GM19193 (cell line): ENCODE data around the gene AQP6.

Experiments used
- POLR2A ChIP-seq: IDR thresholded peaks from 4 replicates; pipeline ENCODE4 v1.6.1; 2011; ENCODE audit not compliant: insufficient read depth, insufficient read length; ENCODE audit errors: extremely low read depth

The AQP6 gene

GRCh38 chr12:49969651-49970429 lies 2.9 kb upstream of the AQP6 start:
- no peak for TF ChIP-seq POLR2A

GRCh38 chr12:49970658-49971057 lies 2.1 kb upstream of the AQP6 start:
- TF ChIP-seq POLR2A: no peak

GRCh38 chr12:49971141-49971540 lies 1.6 kb upstream of the AQP6 start:
- no peak for TF ChIP-seq POLR2A

GRCh38 chr12:49972129-49972528 lies 618 bp upstream of the AQP6 start:
- no peak for TF ChIP-seq POLR2A

- TF ChIP-seq POLR2A: no peak
Observed at GRCh38 chr12:49973361-49973830, 649 bp downstream of the AQP6 start.

- TF ChIP-seq POLR2A: no peak
Observed at GRCh38 chr12:49974231-49974675, 1.5 kb downstream of the AQP6 start.

GRCh38 chr12:49974677-49975317 lies 2.0 kb downstream of the AQP6 start:
- TF ChIP-seq POLR2A: no peak

- TF ChIP-seq POLR2A: no peak
Observed at GRCh38 chr12:49975318-49975761, 2.6 kb downstream of the AQP6 start.

- TF ChIP-seq POLR2A: no peak
Observed at GRCh38 chr12:49976557-49976956, 3.8 kb downstream of the AQP6 start.

- TF ChIP-seq POLR2A: no peak
Observed at GRCh38 chr12:49978125-49978524, 5.4 kb downstream of the AQP6 start.

- TF ChIP-seq POLR2A: no peak
Observed at GRCh38 chr12:49979016-49979586, 6.4 kb downstream of the AQP6 start.

GRCh38 chr12:49979791-49980190 lies 7.0 kb downstream of the AQP6 start:
- TF ChIP-seq POLR2A: no peak

- TF ChIP-seq POLR2A: no peak
Observed at GRCh38 chr12:49980501-49981349, 8.0 kb downstream of the AQP6 start.

- no peak for TF ChIP-seq POLR2A
Observed at GRCh38 chr12:49982246-49983087, 9.7 kb downstream of the AQP6 start.
